Left forelimb (tissue), 1 donor: ENCODE data around the gene NPY2R.

Experiments
- DNase-seq: peaks from one replicate; pipeline ENCODE4 v3.0.0-alpha.2; 2018; ENCODE audit warnings: low spot score

NPY2R gene

DNA sequence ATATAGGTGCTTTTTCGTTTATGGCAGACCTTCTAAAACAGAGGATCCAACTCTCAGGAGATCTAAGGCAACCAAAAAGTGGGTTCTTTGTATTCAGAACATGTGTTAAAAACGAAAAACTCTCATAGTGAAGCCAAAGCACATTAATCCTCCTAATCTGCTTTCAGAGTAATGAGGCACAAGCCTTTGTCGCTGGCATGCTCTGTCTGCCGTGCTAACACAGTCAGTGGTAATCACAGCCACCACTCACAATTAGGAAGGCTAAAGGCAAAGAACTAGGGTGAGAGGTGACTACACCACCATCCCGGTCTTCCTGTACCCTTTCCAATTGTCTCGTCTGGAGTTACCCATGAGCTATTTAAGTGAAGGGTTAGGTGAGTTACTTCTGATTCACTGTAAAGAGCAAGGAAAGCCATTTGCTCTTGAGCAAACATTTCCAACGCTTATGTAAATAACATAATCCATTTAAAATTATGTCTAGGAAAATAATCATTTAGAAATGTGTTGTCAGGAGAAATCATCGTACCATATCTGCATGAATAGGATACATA lies 40.7 kb downstream of the NPY2R start:
- no peak for DNase-seq

DNA sequence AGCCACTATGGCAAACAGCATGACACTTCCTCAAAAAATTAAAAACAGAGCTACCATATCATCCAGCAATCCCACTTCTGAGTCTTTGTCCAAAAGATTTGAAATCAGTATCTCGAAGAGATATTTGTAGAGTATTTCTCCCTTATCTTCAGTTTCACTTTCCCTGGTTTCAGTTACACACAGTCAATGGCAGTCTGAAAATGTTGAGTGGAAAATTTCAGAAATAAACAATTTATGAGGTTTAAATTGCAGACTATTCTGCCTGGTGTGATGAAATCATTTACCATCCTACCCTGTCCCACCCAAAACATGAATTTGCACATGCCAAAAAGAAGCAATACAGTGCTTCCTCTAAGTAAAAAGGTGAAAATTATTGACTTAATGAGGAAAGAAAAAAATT lies 43.9 kb downstream of the NPY2R start:
- no peak for DNase-seq

DNA sequence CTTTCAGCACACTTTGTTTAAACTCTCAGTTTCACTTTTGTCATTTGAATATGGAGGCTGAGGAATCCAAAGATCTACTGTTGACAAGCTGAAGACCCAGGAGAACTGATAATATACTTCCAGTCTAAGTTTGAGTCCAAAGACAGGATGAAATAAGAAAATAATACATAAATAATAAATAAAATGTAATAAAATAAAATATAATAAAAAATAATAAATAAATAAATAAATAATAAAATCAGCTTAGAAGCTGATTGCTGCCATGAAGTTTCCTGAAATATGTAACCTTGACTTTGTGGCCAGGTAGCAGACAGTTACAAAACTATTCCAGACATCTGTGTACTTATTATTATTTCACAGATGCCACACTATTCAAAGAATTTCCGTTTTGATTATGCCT lies 55.0 kb downstream of the NPY2R start:
- no peak for DNase-seq

DNA sequence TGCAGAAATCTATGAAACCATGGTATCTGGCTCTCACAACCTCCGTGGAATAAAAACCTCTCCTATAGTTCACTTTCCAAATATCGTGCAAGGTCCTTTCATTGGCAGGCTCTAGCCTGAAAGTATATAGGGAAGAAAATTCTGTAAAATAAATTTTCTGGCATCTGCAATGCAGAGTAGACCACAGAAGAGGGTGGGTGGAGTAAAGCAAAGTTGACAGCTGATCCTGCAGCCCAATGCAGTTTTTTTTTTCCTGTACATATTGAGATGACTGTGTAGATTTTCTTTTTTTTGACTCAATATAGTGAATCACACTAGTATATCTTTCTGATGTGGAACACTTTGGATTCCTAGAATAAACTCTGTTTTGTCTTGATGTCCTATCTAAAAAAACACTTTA lies 56.7 kb downstream of the NPY2R start:
- no peak for DNase-seq
